HL-60/S4 treated with phorbol 12-myristate 13-acetate at 8.2 ng/mL for 4 days and 3 days (cell line): Measurements from ENCODE around the gene SLC25A23.

Experiments
- in situ Hi-C: fragments of 300-500 bp; cut with MboI; formaldehyde crosslinking; loops from 2 replicates; pipeline ENCODE4 v1.15.0; 2022; ENCODE audit warnings: low sequenced_read_pairs

The SLC25A23 gene

DNA sequence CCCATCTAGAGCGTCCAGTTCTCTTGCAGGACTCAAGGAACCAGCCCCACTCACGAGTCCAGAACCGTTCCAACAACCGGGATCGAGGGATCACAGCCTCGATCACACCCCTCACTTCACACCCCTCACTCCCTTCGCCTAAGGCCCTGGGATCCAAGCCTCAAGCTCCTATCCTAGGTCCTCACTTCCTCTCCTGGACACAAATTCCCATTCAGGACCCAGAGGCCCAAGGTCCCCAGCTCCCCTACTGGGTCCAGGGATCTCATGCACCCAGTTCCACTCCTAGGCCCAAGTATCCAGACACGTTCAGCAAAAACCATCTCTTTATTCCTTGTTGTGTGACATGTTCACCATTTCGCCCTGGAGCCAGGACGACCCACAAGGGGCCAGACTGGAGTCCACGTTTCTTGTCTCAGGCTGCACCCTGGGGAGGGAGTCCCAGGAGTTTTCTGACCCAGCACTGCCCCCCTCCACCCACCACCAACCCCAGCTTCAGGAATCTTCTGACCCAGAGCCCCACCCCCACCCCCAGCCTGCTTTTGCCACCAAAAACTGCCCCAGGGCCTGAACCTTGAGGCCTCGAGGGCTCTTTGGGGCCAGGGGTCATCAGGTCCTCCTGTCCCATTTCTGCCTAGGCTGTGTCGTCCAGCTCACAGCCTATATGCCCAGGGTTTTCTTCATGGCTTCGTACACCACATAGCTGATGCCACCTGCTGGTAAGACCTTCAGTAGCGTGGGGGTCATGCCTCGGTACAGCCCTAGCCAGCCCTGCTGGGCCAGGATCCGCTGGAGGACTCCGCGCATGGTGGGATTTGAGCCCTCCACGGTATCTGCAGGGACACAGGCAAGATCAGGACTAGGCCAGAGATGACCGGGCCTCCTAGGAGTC, 33.6 kb downstream of the SLC25A23 start:
- in situ Hi-C loops: no loop called here

DNA sequence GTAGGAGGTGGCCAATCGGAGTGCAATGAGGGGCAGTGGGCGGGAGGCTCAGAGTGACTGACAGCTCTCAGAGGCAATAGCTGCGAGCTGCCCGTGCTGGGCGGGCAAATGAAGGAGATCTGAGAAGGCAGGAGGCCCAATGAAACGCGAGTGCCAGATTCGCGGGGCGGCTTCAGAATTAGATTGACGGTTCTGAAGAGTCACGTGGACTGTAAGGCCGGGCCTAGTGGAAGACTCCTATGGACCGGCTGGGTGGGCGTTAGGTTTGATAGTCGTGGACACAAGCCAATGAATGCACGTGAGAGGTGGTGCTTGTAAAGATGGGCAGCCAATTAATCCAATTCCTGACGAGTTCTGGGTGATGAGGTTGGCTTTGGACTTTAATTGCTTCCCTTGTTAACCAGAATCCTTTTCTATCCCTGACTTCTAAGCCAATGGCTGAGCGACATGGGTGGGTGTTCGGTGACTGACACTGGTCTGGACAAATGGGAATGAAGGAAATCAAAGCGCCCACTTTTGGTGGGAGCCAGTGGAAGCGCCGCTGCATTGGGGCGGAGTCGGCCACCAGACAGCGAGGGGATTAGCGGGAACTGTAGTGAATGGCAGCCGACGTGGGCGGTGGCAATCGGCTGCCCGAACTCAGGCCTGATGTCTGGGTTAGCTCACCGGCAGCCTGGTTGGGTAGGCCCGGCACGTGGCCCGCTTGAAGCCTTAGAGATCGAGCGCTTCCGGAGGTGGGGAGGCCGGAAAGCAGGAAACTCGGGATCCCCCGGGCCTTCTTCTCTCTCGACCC, 34.5 kb downstream of the SLC25A23 start:
- in situ Hi-C loops: no loop called here

DNA sequence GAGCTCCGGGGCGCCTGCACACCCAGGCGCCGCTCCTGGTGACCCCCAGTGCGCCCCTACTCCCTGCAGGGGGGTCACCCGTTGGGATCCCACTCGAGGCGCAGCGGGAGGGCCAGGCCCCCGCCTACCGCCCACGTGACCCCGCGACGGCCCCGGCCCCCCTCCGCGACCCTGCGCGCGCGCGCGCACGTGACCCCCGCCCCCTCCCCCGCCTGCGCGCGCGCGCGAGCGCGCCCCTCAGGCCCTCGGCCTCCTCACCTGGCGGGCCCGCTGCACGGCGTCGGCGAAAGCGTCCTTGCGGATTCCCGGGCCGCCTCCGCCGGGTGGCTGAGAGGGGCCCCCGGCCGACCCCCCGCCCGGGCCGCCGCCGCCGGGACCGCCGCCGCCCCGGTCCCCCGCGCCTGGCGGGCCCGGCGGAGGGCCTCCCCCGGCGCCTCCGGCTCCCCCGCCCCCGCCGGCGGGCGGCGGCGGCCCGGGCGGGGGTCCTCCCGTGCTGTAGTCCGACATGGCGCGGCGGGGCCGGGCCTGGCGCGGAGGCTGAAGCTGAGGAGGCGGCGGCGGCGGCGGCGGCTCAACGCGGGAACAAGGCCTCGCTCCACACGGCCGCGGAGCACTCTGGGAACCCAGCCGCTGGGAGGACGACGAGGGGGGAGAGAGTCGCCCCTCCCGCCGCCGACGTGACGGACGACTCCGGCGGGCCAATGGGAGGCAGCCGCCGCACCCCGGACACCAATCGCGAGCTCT, 35.2 kb downstream of the SLC25A23 start, which contains the start of gene KHSRP:
Gene KHSRP, minus strand, starts transcription at position 617 of the 744 bp plus-strand sequence. Its CDS starts 110 bp downstream, at position 507.
- in situ Hi-C loops: no loop called here

DNA sequence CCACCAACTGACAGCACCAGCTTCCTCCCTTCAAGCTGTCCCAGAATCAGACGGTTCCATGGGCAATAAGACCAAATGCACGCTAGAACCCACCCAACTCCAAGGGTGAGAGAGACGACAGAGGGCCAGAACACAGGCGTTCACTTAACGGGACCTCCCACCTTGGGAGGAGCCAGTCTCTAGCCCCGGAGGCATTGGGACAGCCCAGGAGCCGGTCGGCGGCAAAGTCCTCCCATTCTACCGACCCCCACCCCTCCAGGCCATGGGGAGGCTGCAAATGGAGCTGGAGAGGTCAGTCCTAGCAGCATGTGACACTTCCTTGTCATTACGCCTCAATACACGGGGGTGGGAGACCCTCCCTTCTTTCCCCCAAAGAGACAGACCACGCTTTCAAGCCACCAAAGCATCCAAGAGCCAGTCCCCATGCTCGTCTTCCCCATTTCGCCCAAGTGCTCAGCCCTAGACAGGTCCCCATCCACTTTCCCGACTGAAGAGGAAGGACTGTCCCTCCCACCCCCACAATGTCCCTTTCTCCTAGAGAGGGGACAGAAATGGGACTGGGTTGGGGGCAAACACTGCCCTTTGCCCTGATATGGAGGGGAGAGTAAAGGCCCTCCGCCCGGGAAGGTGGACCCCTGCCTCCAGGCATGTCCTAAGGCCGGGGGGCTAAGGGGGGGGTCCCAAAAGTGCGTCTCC, 35.9 kb downstream of the SLC25A23 start:
- in situ Hi-C loops: no loop called here

DNA sequence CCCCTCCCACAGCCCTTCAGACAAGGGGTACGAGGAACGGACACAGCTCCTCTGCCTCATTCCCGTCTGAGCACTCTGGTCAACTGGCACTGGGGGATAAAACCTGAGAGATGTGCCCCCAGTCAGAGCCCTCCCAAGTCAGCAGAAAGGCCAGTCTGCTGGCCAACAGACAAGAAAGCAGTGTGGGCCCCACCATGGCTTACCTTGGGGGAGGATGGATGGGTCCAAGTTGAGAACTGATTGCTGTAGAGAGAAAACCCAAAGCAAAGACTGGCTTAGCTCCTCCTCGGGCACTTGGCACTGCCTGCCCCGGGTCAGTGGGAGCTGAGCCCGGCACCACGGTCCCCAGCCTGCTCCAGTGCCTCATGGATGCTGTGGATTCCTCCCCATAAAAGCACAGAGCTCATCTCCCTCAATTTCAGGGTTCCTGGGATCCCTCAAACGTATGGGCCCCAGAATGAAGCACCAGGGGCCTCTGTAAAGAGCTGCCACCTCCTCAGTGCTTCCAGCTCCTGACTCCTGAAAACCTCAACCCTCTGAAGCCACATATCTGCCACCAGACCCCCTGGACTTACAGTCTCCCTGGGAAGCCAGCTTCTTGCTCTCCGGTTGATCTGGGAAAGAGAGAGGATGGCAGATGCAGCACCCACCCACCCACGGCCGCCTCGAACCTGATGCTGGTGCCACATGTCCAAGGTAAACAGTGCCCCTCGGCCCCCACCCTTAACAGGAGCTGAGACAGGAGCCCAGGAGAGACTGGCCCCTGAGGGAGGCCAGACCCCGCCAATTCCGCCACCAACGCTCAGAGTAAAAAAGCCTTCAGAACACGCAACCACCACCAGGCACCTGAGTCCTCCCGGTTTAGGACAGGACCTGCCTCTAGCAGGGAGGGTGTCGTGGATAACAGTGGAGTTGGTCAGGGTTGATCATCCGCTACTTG, 38.2 kb downstream of the SLC25A23 start:
- in situ Hi-C loops: no loop called here

DNA sequence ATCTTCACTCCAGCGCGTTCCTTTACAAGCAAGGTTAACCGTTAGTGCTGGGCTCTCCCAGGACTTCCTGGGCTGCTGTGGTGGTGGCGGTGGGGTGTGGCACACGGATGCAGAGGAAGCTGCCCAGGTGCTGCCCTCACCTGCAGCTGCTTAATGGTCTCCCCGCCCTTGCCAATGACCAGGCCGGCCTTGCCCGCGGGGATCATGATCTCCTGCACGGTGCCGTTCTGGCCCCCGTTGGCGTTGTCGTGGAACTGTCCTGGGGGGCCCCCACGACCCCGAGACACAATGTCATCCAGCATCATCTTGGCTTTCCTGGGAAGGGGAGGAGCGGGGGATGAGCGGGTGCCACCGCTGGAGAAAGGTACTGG, 41.0 kb downstream of the SLC25A23 start:
- in situ Hi-C loops: no loop called here

DNA sequence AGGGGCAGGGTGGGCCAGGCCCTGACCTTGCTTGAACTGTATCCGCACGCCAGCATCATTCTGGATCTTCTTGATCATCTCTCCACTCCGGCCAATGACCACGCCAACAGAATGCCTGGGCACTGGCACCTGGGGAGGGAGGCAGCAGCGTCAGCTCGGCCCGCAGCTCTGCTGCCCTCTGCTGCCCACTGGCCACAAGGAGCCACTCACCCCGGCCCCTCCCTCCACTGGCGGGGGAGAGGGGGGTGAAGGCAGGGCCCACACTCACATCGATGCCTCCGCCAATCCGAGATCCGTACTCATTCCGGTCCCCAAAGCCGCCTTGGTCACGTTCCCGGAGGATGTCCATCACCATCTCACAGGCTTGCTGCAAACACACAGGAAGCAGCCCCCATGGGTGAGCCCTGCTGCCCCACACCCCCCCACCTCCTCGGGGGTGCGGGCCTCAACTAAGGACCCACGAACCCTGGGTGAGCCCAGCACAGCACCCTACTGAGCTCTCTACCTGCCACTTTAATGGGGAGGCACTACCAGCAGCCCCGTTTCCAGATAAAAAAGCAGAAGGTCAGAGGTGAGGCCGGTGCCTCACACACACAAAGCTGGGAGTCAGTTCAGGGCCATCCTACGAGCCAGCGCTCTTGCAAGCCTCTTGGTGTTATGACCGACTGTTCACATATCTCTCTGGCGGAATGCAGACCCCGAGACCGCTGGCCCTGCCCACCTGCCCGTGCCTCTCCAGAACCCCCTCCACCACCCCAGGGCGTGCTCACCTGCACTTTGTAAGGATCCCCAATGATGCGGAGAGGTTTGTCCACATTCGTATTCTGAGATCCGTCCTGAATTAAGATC, 41.7 kb downstream of the SLC25A23 start:
- in situ Hi-C loops: no loop called here

DNA sequence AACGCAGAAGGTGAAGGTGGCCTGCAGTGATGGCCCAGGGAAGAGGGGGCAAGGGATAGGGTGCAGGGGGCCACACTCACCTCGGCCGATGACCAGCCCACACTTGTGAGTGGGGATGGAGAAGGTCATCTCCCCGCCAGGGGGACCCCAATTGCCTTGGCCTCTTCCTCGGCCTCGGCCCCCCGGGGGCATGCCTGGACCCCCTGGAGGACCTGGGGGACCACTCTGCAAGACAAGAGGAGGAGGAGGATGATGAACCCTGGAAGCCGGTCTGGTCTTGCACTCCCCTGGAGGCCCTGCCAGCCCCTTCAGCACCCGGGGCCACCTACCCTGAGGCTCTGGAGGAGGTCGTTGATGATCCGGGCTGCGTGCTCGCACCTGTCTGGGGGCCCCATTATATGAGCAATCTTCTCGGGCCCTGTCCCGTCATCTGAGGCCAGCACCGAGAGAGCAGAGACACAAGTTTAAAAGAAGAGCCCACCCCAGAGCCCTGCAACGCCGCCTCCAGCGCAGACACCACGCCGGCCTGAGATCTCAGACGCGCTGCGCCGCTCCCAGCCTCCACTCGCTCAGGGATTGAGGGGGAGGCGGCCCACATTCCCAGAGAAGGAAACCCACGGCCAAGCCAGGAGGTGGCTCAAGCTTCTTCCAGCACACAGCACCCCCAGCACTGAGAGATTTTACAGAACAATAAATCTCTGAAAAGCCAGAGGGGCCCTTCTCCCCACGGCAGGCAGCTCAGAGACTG, 42.8 kb downstream of the SLC25A23 start:
- in situ Hi-C loops: no loop called here

DNA sequence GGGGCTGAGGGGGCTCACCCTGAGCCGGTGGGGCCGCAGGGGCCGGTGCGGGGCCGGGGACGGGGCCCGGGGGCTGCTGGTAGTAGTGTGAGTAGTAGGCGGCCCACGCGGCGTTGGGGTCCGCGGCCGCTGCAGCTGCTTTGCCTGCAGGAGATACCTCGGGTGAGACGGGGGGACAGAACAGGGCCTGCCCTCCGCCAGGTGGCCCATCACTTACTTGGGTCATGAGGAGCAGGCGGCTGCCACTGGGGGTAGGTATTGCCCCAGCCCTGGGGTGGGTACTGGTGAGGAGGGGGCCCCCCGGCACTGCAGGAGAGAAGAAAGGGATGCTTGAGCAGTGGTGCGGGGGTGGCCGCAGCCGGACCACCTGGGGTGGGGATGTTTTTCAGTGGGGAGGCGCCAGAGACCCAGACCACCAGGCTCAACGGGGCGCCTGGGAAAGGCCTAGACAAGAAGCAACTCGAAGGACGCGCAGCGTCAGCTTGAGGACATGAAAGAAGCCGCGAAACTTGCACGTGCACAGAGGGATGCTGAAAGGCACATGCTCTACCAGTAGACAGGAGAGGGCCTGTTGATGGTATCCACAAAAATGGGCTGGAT, 43.9 kb downstream of the SLC25A23 start:
- in situ Hi-C loops: no loop called here

DNA sequence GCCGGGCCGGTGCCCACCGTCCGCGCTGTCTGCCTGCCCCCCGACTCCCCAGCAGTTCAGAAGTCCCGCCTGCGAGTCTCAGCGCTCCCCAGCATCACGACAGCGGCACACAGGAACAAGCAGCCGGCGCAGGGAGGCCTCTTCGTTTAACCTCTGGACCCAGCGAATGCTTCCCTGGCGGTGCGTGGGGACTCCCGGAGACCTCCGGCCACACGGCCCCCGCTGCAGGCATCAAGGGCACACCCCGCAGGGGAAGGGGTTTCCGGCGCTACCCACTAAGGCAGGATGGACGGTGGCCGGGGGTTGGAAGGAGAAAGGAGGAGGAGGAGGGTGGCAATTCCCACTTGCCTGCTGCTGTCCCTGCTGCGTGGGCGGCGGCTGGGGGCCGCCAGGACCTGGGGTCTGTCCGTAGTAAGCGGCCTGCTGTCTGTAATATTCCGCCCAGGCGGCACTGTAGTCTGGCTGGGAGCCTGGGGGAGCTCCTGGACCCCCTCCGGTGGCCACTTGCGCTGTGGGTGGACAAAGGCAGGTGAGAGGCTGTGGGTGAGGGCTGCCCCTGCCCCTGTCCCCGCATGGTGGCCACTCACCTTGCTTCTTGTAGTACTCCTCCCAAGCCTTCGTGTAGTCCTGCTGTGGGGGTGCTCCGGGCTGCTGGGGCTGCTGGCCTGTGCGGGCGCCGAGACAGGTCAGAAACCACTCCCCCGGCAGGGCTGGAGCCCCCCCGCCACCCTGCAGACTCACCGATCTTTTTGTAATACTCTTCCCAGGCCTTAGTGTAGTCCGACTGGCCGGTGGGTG, 44.6 kb downstream of the SLC25A23 start:
- in situ Hi-C loops: no loop called here

DNA sequence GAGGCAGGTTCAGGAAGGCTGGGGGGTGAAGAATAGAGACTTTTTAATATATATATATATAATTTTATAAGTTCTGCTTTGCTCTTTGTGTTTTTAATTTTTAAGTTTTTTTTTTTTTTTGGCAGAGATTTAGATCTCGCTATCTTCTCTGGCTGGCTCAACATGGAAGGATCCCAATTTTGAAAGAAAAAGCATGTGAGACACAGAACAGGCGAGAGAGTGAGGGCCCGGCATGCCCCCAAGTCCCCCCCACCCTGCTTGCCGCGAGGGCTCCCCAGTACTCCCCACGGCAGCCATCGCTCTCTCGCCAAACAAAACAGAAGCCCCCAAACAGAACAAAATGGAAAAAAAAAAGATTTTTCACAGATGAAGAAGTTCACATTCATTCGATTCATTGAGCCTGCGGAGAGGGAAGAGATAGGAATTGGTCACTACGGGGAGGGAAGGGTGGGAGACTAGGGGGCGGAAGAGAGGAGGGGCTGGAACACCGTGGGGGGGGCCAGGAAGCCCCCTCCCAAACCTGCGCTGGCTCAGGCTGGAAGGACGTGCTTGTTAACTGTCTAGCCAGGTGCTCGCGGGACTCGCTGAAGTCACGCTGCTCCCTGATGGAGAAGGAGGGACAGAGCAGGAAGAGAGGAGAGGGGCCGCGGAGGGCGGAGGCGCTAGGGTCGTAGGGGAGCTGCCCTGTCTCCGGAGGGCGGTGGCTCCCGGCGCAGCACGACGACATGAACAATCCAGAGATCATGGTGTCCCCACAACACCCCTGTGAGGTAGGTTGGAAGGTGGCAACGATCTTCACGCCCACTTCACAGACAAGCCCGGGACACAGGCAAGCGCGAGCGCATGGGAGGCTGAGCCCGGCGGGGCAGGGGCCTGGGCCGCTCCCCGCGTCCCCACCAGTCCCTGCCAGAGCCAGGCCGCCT, 45.6 kb downstream of the SLC25A23 start:
- in situ Hi-C loops: no loop called here

DNA sequence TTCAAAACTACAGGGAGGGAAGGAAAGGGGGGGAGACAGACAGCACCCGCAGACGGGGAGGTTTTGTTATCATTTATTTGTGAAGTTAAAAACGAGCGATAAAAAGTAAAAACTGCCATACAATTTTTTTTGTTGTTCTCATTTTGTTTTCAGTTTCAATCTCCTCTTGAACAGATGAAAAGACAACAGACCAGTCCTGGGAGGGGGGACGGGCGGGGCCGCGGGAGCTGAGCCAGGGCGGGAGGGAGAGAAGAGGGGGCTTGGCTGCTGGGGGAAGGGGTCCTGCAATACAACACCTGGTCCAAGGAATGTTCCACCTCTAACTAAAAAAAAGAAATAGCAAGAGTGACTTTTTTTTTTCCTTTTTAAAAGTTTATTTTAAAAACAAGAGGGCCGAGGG, 46.3 kb downstream of the SLC25A23 start:
- in situ Hi-C loops: no loop called here

DNA sequence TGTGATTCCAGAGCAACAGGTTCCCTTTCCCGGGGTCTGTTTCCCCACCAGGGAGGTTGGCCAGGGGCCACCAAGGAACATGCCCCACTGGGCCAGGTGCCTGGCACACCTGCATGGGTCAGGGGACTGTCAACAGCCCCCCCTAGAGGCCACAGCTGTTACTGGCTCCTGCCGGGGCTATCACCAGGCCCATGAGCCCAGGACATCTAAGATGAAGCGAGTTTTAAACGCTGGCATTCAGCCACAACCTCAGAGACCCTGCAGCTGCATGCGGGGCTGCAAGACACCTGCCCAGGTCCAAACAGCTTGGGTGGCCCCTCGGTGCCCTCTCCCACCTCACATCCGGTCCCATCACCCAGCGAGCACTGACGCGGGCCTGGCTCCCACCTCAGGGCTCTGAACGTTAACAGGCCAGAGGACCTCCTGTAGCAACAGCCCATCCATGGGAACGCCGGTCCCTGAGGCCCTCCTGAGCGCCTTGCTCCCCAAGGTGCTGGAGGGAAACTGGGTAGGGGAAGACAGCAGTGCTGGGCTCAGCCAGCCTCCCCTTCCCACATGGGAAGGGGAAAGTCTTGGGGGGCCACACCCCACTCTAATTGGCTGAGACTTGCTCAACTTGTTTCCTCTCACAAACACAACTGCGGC, 47.0 kb downstream of the SLC25A23 start:
- in situ Hi-C loops: no loop called here

DNA sequence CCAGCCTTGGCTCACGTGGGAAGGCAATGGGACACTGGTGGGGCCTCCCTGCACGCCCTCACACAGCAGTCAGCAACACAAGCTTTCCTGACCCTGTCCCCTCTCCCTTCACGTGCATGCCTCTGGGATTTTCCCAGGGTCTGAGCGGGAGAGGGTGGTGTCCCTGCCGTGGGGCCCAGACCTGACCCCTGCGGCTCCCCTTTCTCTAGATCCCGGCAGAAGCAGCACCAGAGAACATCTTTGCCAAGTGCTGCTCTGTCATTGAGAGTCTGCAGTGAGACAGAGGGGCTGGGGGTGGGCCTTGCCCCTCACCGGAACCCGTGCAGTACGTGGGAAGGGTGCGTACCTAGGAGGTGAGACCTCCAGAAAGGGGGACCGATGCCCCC, 47.5 kb downstream of the SLC25A23 start:
- in situ Hi-C loops: no loop called here

DNA sequence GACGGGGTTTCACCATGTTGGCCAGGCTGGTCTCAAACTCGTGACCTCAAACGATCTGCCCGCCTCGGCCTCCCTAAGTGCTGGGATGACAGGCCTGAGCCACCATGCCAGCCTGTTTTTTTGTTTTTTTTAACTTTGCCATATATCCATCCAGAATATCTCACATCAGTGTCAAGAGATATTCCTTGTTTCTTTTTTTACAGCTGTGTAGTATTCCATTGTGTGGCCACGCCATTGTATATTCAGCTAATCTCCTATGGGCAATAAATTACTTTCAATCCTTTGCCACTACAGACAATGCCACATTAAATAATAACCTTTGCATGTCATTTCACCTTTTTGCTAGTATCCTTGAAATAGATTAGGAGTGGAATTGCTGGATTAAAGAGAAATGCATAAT, 50.2 kb downstream of the SLC25A23 start:
- in situ Hi-C loops: no loop called here
